Loucy (cell line): ENCODE results near the gene DNM3.

Experiments
- CTCF ChIP-seq: fragments of 200-600 bp; sonication (generic); conservative IDR thresholded peaks from 2 replicates; pipeline ENCODE4 v1.5.1; 2014; ENCODE audit warnings: mild to moderate bottlenecking, antibody characterized with exemption, low read length
- EZH2phosphoT487 ChIP-seq: fragments of 200-600 bp; IDR thresholded peaks from 2 replicates; pipeline ENCODE4 v1.6.1; 2018; ENCODE audit warnings: antibody characterized with exemption, mild to moderate bottlenecking, moderate library complexity, borderline replicate concordance

- TF ChIP-seq CTCF (no peak), EZH2phosphoT487 (no peak)
These were observed 458.2 kb downstream of the DNM3 start for GRCh38 chr1:172299515-172299914.
